MM.1S (cell line): ENCODE results near the gene ELMO1.

ENCODE experiments used
- DNase-seq: peaks from one replicate; pipeline ENCODE4 v3.0.0-alpha.2; 2015
- H2AFZ ChIP-seq: fragments of 300-600 bp; sonication (generic); 2 replicates; pipeline ENCODE4 v1.6.0; 2016; ENCODE audit warnings: antibody characterized with exemption, low read length
- H3F3A ChIP-seq: fragments of 300-600 bp; sonication (generic); 2 replicates; pipeline ENCODE4 v1.6.1; 2016; ENCODE audit warnings: mild to moderate bottlenecking, antibody characterized with exemption, low read length, moderate library complexity, mixed read lengths; ENCODE audit not compliant: insufficient read depth
- H3K27ac ChIP-seq: fragments of 300-600 bp; sonication (generic); 2 replicates; pipeline ENCODE4 v1.5.1; 2016; ENCODE audit warnings: mild to moderate bottlenecking, low read length
- H3K27me3 ChIP-seq: fragments of 300-600 bp; sonication (generic); replicated peaks from 2 replicates; pipeline ENCODE4 v1.6.0; 2016; ENCODE audit warnings: low read length; ENCODE audit not compliant: insufficient read depth
- H3K36me3 ChIP-seq: fragments of 300-600 bp; sonication (generic); replicated peaks from 2 replicates; pipeline ENCODE4 v1.6.1; 2016; ENCODE audit warnings: mild to moderate bottlenecking, low read length, mixed read lengths; ENCODE audit not compliant: insufficient read depth
- H3K4me1 ChIP-seq: fragments of 300-600 bp; sonication (generic); 2 replicates; pipeline ENCODE4 v1.6.1; 2016; ENCODE audit warnings: low read length, mixed read lengths
- H3K4me2 ChIP-seq: fragments of 300-600 bp; sonication (generic); 2 replicates; pipeline ENCODE4 v1.6.0; 2016; ENCODE audit warnings: low read depth, low read length
- H3K4me3 ChIP-seq: fragments of 300-600 bp; sonication (generic); 2 replicates; pipeline ENCODE4 v1.5.1; 2016; ENCODE audit warnings: low read length, mixed read lengths
- H3K79me2 ChIP-seq: fragments of 300-600 bp; sonication (generic); 2 replicates; pipeline ENCODE4 v1.6.1; 2016; ENCODE audit warnings: mixed run types, low read length, mixed read lengths
- H3K9ac ChIP-seq: fragments of 300-600 bp; sonication (generic); 2 replicates; pipeline ENCODE4 v1.6.1; 2016; ENCODE audit warnings: low read length, mixed read lengths
- H3K9me2 ChIP-seq: fragments of 300-600 bp; sonication (generic); replicated peaks from 2 replicates; pipeline ENCODE4 v1.6.1; 2016; ENCODE audit warnings: mild to moderate bottlenecking, low read length, mixed read lengths; ENCODE audit not compliant: insufficient read depth
- H3K9me3 ChIP-seq: fragments of 300-600 bp; sonication (generic); replicated peaks from 2 replicates; pipeline ENCODE4 v1.6.1; 2016; ENCODE audit warnings: mild to moderate bottlenecking, low read length, mixed read lengths; ENCODE audit not compliant: insufficient read depth
- H4K20me1 ChIP-seq: fragments of 300-600 bp; sonication (generic); 2 replicates; pipeline ENCODE4 v1.6.1; 2016; ENCODE audit warnings: mild to moderate bottlenecking, low read length, moderate library complexity, mixed read lengths; ENCODE audit not compliant: insufficient read depth
- EZH2 ChIP-seq: fragments of 300-600 bp; sonication (generic); optimal IDR thresholded peaks from 2 replicates; pipeline ENCODE3; 2017; ENCODE audit warnings: low read depth, mild to moderate bottlenecking, antibody characterized with exemption, low read length, mixed read lengths
- EZH2phosphoT487 ChIP-seq: fragments of 300-600 bp; sonication (generic); IDR thresholded peaks from 2 replicates; pipeline ENCODE4 v1.6.1; 2018; ENCODE audit warnings: antibody characterized with exemption, low read length
- TF ChIP-seq, protein P1 (sequence below): fragments of 300-600 bp; sonication (generic); IDR thresholded peaks from 2 replicates; pipeline ENCODE4 v1.5.1; 2016; ENCODE audit warnings: antibody characterized with exemption, low read length, mixed read lengths

The ELMO1 gene

GRCh38 chr7:37208528-37208927, 240.1 kb downstream of the ELMO1 start:
- Histone ChIP-seq H3K36me3 (no peaks in the 10 kb centered on the region; the same call in 1 of the 2 replicates), H3K4me1 (peaks cover 75% of the 10 kb centered on the region), H3K4me2 (peak overlapping the region; percentile 57), H3K27ac (peak overlapping the region; percentile 91; the same call in 1 of the 2 replicates), H4K20me1 (no peaks in the 10 kb centered on the region), H3K4me3 (peak overlapping the region; percentile 21), H3K9me2 (no peaks in the 10 kb centered on the region), H3K9ac (peak overlapping the region; percentile 37; the same call in 1 of the 2 replicates), H3K9me3 (no peaks in the 10 kb centered on the region), H3K27me3 (no peaks in the 10 kb centered on the region), H2AFZ (no peak overlapping the region), H3K79me2 (peaks cover 36% of the 10 kb centered on the region), H3F3A (peaks cover 62% of the 10 kb centered on the region)
- TF ChIP-seq EZH2, result no peak
- TF ChIP-seq, protein P1, sequence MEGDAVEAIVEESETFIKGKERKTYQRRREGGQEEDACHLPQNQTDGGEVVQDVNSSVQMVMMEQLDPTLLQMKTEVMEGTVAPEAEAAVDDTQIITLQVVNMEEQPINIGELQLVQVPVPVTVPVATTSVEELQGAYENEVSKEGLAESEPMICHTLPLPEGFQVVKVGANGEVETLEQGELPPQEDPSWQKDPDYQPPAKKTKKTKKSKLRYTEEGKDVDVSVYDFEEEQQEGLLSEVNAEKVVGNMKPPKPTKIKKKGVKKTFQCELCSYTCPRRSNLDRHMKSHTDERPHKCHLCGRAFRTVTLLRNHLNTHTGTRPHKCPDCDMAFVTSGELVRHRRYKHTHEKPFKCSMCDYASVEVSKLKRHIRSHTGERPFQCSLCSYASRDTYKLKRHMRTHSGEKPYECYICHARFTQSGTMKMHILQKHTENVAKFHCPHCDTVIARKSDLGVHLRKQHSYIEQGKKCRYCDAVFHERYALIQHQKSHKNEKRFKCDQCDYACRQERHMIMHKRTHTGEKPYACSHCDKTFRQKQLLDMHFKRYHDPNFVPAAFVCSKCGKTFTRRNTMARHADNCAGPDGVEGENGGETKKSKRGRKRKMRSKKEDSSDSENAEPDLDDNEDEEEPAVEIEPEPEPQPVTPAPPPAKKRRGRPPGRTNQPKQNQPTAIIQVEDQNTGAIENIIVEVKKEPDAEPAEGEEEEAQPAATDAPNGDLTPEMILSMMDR, result peak; percentile 69
- peak; percentile 81 for DNase-seq

DNA sequence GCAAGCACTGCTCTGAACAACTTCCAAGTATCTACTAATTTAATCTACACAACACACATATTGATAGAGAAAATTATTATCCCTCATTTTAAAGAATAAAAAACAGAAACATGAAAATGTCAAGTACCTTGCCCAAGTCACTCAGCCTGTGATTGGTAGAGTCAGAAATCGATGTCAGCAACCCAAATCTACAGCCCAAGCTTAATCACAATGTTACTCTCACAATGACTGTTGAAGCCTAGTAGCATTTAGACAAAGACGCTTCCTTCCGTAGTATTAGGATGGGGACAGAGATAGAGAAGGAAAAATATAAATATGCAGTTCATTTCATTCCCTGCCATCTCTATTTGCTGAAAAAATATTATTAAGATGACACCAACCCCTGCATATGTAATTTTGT, 242.5 kb downstream of the ELMO1 start:
- no peaks in the 10 kb centered on the region for H4K20me1 ChIP-seq
- peak overlapping the region; percentile 91 for H3K27ac ChIP-seq
- H3K79me2 ChIP-seq, result peaks cover 34% of the 10 kb centered on the region
- no peaks in the 10 kb centered on the region for H3K27me3 ChIP-seq
- H3K4me1 ChIP-seq, result peaks cover 59% of the 10 kb centered on the region
- H3K36me3 ChIP-seq, result no peaks in the 10 kb centered on the region; the same call in 1 of the 2 replicates
- peak overlapping the region; percentile 23; the same call in 1 of the 2 replicates for H3K9ac ChIP-seq
- TF ChIP-seq, protein P1, result no peak
- no peak for TF ChIP-seq EZH2
- TF ChIP-seq EZH2phosphoT487, result no peak
- H3K9me3 ChIP-seq, result no peaks in the 10 kb centered on the region
- peaks cover 39% of the 10 kb centered on the region for H3F3A ChIP-seq
- no peak for DNase-seq
- H2AFZ ChIP-seq, result no peak overlapping the region
- no peak overlapping the region for H3K4me3 ChIP-seq
- peak overlapping the region; percentile 49; the same call in 1 of the 2 replicates for H3K4me2 ChIP-seq
- H3K9me2 ChIP-seq, result no peaks in the 10 kb centered on the region

- Histone ChIP-seq H3F3A (peaks cover 39% of the 10 kb centered on the region), H3K36me3 (no peaks in the 10 kb centered on the region), H3K9me2 (no peaks in the 10 kb centered on the region), H3K4me2 (peak overlapping the region; percentile 76), H3K9me3 (no peaks in the 10 kb centered on the region), H2AFZ (0 out of 2 replicates have a peak overlapping the region, but pooled peaks have one; percentile 13), H3K27ac (peak overlapping the region; percentile 91), H3K4me1 (peaks cover 56% of the 10 kb centered on the region), H3K27me3 (no peaks in the 10 kb centered on the region), H3K79me2 (peaks cover 29% of the 10 kb centered on the region), H3K4me3 (peak overlapping the region; percentile 43), H4K20me1 (no peaks in the 10 kb centered on the region), H3K9ac (peak overlapping the region; percentile 59)
- TF ChIP-seq EZH2phosphoT487 (no peak), EZH2 (no peak)
- TF ChIP-seq, protein P1, result no peak
- peak; percentile 92 for DNase-seq
Measured at GRCh38 chr7:37205451-37205850, 243.2 kb downstream of the ELMO1 start.
